GM19324 (cell line): Measurements from ENCODE around the gene NHERF1.

Source experiments
- ATAC-seq: cut with Tn5 transposase; IDR thresholded peaks from one replicate; pipeline ENCODE4 v1.9.1; 2021; ENCODE audit warnings: mild to moderate bottlenecking, moderate library complexity; ENCODE audit not compliant: unreplicated experiment, low FRiP score

The NHERF1 gene

DNA sequence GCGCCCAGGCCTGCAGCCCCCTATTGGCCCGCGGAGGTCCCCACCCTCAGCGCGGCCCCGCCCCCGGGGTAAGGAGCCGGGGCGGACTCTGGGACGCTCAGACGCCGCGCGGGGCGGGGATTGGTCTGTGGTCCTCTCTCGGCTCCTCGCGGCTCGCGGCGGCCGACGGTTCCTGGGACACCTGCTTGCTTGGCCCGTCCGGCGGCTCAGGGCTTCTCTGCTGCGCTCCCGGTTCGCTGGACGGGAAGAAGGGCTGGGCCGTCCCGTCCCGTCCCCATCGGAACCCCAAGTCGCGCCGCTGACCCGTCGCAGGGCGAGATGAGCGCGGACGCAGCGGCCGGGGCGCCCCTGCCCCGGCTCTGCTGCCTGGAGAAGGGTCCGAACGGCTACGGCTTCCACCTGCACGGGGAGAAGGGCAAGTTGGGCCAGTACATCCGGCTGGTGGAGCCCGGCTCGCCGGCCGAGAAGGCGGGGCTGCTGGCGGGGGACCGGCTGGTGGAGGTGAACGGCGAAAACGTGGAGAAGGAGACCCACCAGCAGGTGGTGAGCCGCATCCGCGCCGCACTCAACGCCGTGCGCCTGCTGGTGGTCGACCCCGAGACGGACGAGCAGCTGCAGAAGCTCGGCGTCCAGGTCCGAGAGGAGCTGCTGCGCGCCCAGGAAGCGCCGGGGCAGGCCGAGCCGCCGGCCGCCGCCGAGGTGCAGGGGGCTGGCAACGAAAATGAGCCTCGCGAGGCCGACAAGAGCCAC lies at the start of gene NHERF1:
Gene NHERF1, plus strand, starts transcription at position 100 of the 750 bp plus-strand sequence. Its CDS starts 219 bp downstream, at position 319.
- ATAC-seq, result peak; percentile 24

DNA sequence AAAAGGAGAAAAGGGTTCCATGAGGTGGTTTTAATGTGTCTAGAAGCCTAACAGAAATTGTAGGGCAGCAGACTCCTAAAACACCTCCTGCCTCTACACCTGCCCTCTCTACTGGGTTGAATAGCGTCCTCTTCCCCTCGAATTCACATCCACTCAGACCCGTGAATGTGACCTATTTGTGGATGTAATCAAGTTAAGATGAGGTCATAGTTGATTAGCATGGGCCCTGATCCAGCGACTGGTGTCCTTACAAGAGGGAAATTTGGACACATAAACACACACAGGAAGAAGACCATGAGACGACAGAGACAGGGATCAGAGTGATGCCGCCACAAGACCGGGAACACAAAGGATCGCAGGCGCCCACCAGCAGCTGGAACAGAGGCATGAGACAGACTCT lies 49.2 kb upstream of the NHERF1 start:
- ATAC-seq, result no peak

DNA sequence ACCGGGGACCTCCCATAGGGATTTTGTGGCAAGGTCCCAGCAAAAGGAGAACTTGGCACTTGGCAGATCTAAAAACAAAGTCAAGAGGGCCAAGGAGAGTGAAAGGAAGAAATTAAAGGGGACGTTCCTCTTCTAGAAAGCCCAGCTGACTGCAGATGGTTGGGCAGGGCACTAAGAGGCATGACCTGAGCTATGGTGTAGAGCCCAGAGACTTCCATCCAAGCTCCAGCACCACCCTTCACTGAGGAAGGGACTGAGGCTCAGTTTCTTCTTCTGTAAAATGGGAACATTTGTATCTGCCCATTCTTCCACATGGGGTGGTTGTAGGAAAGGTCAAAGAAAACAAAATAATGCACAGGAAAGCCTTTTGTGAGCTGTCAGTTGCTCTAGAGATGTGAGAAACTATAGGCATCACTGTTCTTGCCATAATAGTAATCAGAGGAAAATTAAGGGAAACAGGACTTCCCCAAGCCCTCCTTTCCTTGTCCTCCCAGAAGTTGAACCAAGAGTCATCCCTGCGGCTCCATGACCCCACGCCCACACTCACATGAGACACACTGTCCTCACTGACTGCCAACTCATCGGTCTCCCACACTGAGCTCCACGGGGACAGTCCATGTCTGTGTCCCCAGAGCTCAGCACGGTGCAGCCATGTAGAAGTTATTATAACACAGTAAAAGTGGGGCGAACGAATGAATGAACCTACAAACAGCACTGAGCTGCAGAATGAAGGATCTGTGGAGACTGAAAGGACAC lies 46.1 kb upstream of the NHERF1 start:
- no peak for ATAC-seq

DNA sequence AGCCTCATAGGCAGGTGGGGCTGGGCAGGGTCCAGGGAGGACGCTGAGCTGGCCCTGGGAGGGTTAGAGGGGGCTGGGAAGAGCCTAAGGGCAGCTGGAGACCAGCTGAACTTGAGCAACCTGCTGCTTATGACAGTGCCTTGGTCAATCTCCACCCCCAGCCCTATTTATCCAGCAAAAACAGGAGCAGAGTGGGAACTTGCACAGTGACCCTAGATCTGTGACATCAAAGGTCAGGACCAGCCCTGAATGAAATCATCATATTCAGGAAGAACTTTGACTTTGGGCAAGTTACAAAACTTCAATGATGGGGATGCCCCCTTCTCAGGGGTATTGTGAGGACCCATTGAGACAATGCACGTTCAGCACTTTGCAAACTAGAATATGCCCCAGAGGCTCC lies 45.1 kb upstream of the NHERF1 start:
- ATAC-seq, result no peak

DNA sequence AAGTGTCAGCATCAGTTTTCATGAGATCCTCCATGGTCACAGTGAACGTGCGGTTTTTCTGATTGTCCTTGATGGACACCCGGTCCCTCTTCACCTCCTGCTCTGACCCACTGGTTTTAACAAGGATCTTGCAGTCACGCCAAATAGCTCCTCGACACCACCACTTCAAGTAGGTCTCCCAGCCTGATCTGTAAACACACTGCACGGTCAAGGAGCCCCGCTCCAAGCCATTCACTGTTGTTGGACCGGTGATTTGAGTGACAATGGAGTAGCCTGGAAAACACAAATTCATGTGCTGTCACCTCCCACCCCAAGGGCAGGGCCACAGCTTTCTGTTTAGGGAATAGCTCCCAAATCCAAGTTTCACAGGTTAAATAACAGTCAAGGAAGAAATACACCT lies 43.9 kb upstream of the NHERF1 start:
- ATAC-seq, result no peak

DNA sequence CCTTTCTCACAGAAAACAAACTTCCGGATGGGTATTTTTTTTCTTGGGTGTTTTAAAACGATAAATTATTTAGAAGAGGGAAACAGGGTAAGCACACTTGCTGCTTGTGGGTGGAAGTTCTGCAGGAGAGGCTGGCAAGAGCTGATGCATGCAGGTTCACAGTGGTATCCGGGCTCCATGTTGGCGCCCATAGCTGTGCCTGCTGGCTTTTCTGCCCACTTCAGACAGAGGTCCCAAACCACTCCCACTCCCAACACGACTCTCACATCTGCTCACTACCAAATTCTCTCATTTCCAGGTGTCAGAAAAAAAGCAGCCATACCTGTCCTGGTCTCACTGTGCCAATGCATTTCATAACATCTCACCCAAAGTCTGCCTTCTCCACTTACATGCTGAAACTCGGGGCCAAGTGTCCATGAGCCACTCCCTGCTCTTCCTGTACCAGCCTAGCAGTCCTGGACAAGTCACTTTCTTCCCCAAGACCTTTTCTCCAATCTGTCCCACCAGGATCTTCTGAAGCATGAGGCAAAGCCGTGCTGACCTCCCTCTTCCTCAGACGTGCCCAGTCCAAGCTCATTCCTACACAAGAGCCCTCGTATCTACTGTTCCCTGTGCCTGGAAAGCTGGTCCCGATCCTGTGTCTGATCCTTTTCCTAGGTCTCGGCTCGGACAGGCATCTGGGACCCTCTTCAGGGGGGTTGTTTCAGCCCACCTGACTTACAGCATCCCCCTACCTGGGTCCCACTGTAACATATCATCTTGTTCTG lies 37.2 kb upstream of the NHERF1 start:
- no peak for ATAC-seq

DNA sequence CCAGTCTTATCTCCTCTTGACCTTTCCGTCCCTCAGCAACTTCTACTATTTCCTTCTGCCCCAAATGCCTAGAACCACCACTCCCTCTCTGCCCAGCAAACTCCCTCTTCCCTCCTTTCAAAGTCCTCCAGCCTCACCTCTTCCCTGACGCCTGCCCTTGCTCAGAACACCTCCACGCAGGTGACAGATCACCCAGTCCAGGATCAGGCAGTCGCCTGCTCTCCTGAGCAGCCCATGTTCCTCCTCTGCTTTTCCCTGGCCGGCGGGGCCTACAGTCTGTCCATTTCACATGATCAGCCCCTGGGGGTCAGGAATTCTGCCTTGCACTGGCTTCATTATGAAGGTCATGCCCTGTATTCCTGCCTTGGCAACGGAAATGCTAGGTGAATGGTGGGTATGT lies 36.1 kb upstream of the NHERF1 start:
- no peak for ATAC-seq

DNA sequence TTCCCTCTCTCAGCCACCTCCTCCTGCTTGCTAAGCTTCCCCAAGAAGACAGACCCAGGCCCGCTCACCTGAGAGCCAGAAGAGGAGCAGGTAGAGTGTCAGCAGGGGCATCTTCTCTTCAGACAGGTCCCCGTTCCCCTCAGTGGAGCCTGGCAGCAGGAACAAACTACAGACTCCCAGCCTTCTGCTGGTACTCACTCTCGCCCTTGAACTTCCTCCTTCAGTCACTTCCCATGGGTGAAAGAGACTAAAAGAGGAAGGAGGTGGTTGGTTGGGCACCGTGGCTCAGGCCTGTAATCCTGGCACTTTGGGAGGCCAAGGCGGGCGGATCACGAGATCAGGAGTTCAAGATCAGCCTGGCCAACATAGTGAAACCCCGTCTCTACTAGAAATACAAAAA lies 35.7 kb upstream of the NHERF1 start, which contains the start of gene CD300LF:
Gene CD300LF, minus strand, starts transcription at position 168 of the 400 bp plus-strand sequence. Its CDS starts 57 bp downstream, at position 111.
- no peak for ATAC-seq

DNA sequence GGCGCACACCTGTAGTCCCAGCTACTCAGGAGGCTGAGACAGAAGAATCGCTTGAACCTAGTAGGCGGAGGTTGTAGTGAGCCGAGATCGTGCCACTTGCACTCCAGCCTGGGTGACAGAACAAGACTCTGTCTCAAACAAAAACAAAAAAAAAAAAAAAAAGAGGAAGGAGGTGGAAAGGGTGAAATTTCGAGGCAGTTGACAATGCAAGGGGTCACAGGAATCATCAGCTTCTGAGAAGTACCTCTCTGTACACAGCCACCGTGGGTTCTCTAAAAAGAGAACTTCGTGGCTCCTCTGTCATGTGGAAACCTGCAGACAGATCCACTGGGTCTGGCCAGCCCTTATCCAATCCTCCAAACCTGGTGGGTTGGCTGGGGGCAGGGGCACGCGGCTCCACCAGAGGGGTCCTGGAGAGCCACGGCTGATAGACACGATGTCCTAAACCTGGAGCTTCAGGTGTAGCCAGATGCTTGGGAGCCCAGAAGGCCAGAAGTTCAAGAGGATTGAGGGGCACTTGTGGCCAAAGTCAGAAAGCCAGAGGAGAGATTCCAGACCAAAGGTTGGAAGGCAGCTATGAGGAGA lies 35.2 kb upstream of the NHERF1 start:
- no peak for ATAC-seq

DNA sequence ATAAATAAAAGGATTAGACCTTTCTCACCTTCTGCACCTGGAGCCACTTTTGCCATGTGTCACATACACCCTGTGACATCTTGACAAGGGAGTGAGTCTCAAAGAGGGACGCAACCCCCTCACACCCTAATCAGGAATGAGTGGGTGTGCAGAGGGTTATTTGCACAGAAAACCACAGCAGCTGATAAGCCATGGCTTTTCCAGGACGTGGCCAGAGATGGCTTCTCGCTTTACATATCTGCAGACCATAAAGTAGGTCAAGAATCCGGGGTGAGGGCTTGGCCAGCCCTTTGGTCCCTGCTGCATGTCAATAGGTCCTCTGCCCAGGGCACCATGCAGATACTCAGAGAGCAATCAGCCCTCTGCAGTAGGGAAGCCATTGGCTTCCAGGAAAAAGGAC lies 33.3 kb upstream of the NHERF1 start:
- ATAC-seq, result no peak

DNA sequence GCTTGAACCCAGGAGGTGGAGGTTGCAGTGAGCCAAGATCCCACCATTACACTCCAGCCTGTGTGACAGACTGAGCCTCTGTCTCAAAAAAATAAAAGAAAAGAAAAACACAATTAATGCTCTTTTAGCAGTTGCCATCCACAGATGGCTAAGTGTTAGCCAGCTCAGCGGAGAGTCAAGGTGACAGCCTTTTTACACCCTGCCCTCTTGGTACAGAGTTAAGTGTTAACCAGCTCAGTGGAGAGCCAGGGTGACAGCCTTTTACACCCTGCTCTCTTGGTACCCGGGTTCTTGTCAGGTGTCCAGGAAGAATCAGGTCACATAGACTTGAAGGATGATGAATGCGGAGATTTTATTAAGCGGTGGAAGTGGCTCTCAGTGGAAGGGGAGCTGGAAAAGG lies 27.9 kb upstream of the NHERF1 start:
- ATAC-seq, result no peak

DNA sequence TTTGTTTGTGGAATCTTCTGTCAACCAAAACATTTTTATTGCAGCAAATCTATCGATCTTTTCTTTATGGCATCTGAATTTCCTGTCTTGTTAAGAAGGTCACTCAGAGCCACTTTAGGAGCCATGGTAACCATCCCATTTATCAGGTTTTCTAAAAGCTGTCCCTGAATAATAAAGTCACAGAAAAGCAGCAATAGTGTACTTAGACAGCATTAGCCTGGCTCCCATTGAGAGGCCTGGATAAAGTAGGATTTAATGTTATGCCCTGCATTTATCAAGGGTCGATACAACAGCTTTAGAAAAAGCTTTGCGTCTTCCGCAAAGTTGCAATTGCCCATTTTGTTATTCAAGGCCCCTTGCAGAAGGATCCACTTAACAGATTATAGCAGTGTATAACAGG lies 25.6 kb upstream of the NHERF1 start:
- ATAC-seq, result no peak

DNA sequence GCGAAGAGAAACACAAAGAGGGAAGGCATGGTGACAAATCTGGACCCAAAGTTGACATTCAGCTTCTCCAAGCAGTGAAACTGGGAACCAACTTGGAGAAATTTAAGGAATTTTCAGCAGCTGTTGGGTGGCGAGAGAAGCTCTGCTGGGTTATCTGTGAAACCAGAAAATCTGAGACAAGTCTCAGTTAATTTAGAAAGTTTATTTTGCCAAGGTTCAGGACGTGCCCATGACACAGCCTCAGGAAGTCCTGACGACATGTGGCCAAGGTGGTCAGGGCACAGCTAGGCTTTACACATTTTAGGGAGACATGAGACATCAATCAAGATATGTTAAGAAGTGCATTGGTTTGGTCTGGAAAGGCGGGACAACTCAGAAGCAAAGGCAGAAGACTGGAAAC lies 24.5 kb upstream of the NHERF1 start:
- no peak for ATAC-seq

DNA sequence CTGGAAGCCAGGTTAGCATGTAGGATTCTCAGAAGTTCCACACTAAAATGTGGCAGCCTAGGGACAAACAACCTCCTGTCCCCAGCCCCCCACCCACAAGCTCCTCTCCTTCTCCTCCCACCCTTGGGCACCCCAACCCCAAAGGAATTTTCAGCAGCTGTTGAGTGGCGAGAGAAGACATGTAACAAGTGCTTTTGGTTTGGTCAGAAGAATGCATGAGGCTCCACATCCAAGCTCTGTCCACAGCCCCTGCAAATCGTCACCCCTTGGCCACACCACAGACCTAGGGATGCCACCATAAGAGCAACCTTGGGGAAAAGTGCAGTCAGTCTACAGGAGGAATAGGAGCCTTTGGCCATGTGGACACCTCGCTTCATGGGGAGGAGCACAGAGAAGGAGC lies 23.3 kb upstream of the NHERF1 start:
- no peak for ATAC-seq

DNA sequence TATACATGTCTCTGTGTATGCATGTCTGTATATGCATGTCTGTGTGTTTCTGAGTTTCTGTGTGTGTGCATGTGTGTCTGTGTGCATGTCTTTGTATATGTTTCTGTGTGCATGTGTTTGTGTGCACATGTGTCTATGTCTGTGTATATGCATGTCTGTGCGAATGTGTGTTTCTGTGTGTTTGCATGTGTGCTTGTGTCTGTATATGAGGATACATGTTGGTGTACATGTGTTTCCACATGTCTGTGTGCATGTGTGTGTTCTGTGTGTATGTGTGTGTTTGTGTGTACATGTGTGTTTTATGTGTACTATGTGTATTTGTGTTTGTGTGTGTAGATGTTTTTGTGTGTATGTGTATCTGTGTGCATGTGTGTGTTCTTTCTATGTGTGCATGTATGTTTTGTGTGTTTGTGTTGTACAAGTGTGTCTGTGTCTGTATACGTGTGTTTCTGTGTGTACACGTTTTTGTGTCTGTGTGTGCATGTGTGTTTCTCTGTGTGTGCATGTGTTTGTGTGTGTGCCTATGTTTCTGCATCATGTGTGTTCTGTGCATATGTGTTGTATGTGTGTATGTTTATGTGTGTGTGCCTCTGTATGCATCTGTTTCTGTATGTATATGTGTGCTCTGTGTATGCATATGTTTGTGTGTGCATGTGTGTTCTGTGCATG lies 20.3 kb upstream of the NHERF1 start:
- no peak for ATAC-seq

DNA sequence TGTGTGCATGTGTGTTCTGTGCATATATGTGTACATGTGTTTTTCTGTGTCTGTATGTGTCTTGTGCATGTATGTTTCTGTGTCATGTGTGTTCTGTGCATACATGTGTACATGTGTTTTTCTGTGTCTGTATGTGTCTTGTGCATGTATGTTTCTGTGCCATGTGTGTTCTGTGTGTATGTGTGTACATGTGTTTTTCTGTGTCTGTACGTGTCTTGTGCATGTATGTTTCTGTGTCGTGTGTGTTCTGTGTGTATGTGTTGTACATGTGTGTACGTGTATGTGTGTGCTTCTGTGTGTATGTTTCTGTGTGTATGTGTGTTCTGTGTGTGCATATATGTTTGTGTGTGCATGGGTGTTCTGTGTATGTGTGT lies 19.7 kb upstream of the NHERF1 start:
- no peak for ATAC-seq

DNA sequence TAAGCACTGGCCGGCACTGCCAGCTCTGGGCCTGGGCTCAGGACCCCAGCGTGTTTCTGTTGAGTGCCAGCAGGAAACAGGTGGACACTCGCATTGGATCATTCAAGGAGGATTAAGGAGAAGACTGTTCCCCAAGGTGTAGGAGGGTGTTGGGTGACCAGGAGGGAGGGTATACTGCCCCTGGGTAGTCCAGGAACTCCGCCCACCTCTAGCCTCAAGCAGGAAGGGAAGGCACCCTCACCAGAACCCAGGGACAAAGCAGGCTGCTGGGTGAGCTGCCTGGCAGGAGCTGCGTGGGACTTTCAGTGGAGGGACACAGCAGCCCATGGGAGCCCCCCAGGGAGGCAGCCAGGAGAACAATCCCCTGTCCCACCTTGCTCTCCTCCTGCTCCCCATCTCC lies 19.1 kb upstream of the NHERF1 start:
- ATAC-seq, result no peak

DNA sequence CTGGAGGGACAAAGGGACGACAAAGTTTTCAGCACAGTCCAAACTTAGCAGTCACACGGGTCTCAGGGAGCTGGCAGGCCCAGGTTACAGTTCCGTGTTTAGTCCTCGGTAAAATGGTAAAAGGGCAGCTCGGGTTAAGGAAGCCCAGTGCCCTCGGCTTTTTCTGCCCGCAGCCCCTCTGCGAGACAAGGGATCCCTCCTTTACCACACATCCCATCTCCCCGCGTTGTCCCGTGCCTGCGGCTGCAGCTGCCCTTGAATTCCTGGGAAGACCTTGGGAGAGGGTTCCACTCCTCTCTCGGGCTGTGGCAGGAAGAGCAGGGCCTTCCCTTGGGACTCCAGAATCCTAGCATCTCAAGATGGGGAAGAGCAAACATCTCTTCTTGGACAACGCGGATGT lies 18.6 kb upstream of the NHERF1 start:
- ATAC-seq, result no peak

DNA sequence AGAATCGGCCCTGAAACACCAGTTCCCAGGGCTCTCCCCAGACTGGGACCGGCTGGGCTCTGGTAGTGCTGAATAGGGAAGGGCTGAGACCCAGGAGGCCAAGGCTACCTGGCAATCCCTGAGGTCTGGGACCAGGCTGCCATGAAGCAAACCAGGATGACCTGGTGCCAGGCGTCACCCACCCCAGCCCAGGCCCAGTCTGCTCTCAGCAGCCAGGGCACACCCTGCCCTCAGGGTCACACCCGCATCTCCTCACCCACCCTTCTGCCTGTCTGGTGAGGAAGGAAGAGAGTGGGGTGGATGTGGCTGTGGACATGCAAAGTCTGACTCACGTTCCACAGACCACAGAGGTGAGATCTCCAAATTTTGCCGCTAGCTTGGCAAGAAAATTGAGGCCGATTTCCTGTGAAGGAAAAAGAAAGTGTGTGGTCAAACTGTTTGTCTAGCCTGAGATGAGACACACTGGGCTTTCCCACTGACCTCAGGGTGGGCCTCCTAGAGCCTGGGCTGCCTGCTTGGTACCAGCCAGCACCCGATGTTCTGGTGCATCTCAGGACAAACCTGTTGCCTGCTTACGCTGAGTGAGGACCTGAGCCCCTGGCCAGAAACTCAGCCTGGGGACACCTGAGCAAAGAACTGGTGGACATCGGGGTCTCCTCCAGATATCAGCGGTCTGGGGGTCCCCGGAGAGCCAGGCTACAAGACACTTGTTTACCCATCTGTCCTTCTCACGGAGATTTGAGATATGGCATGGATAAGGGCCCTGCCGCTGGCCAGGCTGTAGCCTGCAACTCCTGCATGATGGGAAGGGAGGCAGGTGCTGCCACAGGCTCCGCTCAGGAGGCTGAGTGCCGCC lies 17.7 kb upstream of the NHERF1 start:
- no peak for ATAC-seq

DNA sequence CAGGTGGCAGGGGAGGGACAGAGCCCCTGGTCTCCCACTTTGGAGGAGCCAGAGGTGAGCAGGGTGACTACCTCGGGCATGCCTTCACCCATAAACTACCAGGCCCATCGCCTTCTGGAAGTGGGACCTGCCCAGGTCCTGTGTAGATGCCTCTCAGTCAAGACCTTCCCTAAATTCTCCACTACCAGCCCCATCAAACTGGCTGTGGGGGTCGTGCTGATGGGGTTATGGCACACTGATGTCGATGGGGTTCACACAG lies 17.2 kb upstream of the NHERF1 start:
- ATAC-seq, result no peak
